ENCODE measurements around the gene SLC38A7. TPM values are rescaled to one million over a fixed set of nuclear protein-coding genes. Genes with fewer than 3 reads are reported as not detected.

SLC38A7 gene
- polyA plus RNA-seq, 3 donors: 5.1 to 23.4 (median 7.4) TPM

GRCh38 chr16:58670177-58670576 lies 14.4 kb downstream of the SLC38A7 start:
- H3K36me3 ChIP-seq (replicated peaks in 1 of 2; ENCODE audit: control insufficient read depth in 1 of 2, insufficient read depth in 2 of 2, low read length in 2 of 2): peaks cover 26 to 62% of the 10 kb centered on the region in 2 donors
- H3K4me2 ChIP-seq (replicated peaks; ENCODE audit: extremely low read depth, low read length, poor library complexity, severe bottlenecking): no peak overlapping the region
- Mint-ChIP-seq H3K4me1 (no peaks in the 10 kb centered on the region), H3K9me3 (no peaks in the 10 kb centered on the region), H3K27ac (no peak overlapping the region), H3K4me3 (no peak overlapping the region), H3K36me3 (peaks cover 44 to 76% of the 10 kb centered on the region in 2 donors), H3K27me3 (ENCODE audit: low read depth in 3 of 3) (no peaks in the 10 kb centered on the region)
- no peak overlapping the region for H2AFZ ChIP-seq (ENCODE audit: insufficient read depth, low read depth, low read length, poor library complexity, severe bottlenecking)
- DNase-seq: no peak
- no peaks in the 10 kb centered on the region for H3K9me3 ChIP-seq (replicated peaks in 1 of 2; ENCODE audit: control insufficient read depth in 1 of 2, insufficient read depth in 1 of 2, low read length in 2 of 2)
- intact Hi-C loops (cut with micrococcal nuclease): no loop called here
- H3K79me2 ChIP-seq (ENCODE audit: insufficient read depth, low read length): no peaks in the 10 kb centered on the region
- TF ChIP-seq, protein P1, sequence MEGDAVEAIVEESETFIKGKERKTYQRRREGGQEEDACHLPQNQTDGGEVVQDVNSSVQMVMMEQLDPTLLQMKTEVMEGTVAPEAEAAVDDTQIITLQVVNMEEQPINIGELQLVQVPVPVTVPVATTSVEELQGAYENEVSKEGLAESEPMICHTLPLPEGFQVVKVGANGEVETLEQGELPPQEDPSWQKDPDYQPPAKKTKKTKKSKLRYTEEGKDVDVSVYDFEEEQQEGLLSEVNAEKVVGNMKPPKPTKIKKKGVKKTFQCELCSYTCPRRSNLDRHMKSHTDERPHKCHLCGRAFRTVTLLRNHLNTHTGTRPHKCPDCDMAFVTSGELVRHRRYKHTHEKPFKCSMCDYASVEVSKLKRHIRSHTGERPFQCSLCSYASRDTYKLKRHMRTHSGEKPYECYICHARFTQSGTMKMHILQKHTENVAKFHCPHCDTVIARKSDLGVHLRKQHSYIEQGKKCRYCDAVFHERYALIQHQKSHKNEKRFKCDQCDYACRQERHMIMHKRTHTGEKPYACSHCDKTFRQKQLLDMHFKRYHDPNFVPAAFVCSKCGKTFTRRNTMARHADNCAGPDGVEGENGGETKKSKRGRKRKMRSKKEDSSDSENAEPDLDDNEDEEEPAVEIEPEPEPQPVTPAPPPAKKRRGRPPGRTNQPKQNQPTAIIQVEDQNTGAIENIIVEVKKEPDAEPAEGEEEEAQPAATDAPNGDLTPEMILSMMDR (IDR thresholded peaks at IDR 0.05): no peak
- no peak overlapping the region for H3K9ac ChIP-seq (ENCODE audit: insufficient read depth, low read length, poor library complexity, severe bottlenecking)
- H3K27me3 ChIP-seq (ENCODE audit: control insufficient read depth in 2 of 2, insufficient read depth in 2 of 2, low read length in 2 of 2): no peaks in the 10 kb centered on the region
- H3K4me3 ChIP-seq (replicated peaks in 1 of 3; ENCODE audit: low read depth in 2 of 3, low read length in 3 of 3): no peak overlapping the region
- no peak overlapping the region for H3K27ac ChIP-seq (ENCODE audit: low read depth in 1 of 2, low read length in 2 of 2)
- H3K4me1 ChIP-seq (ENCODE audit: control insufficient read depth in 1 of 2, insufficient read depth in 2 of 2, low read length in 2 of 2): no peaks in the 10 kb centered on the region
- no peaks in the 10 kb centered on the region for H4K20me1 ChIP-seq (ENCODE audit: insufficient read depth, low read length)

DNA sequence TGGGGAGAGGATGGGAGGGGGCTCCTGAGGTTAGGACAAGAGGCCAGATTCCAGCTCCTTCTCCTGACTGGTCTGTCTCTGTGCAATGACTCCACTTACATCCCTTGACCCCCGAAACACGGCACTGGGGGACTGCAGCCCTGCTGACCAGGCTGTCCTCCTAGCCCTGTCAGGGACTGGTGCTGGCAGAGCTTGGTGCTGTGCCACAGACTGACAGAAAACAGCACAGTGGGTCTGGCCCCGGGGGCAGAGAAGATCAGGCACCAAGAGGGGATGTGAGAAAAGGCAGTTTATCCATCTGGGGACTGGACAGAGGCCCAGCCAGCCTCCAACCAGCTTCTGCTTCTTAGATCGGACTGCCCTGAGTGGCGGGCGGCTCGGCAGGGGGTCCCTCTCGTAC lies 19.4 kb downstream of the SLC38A7 start:
- Histone ChIP-seq H3K27ac (ENCODE audit: low read depth in 1 of 2, low read length in 2 of 2) (no peak overlapping the region), H3K9me3 (replicated peaks in 1 of 2; ENCODE audit: control insufficient read depth in 1 of 2, insufficient read depth in 1 of 2, low read length in 2 of 2) (no peaks in the 10 kb centered on the region), H3K9ac (ENCODE audit: insufficient read depth, low read length, poor library complexity, severe bottlenecking) (no peak overlapping the region), H3K27me3 (ENCODE audit: control insufficient read depth in 2 of 2, insufficient read depth in 2 of 2, low read length in 2 of 2) (no peaks in the 10 kb centered on the region), H4K20me1 (ENCODE audit: insufficient read depth, low read length) (no peaks in the 10 kb centered on the region), H3K36me3 (replicated peaks in 1 of 2; ENCODE audit: control insufficient read depth in 1 of 2, insufficient read depth in 2 of 2, low read length in 2 of 2) (peaks cover 12 to 23% of the 10 kb centered on the region in 2 donors), H3K4me2 (replicated peaks; ENCODE audit: extremely low read depth, low read length, poor library complexity, severe bottlenecking) (no peak overlapping the region), H3K4me1 (ENCODE audit: control insufficient read depth in 1 of 2, insufficient read depth in 2 of 2, low read length in 2 of 2) (no peaks in the 10 kb centered on the region), H3K4me3 (replicated peaks in 1 of 3; ENCODE audit: low read depth in 2 of 3, low read length in 3 of 3) (no peak overlapping the region), H2AFZ (ENCODE audit: insufficient read depth, low read depth, low read length, poor library complexity, severe bottlenecking) (no peak overlapping the region), H3K79me2 (ENCODE audit: insufficient read depth, low read length) (no peaks in the 10 kb centered on the region)
- Mint-ChIP-seq H3K27me3 (ENCODE audit: low read depth in 3 of 3) (peaks cover 0 to 3% (median 2%) of the 10 kb centered on the region in 3 donors), H3K4me3 (no peak overlapping the region), H3K27ac (no peak overlapping the region), H3K4me1 (no peaks in the 10 kb centered on the region), H3K36me3 (peaks cover 19 to 35% of the 10 kb centered on the region in 2 donors), H3K9me3 (no peaks in the 10 kb centered on the region)
- WGBS (ENCODE audit: insufficient coverage): 88% methylated on average over 4 of the region's 8 CpGs
- TF ChIP-seq, protein P1 (IDR thresholded peaks at IDR 0.05): no peak
- intact Hi-C loops (cut with micrococcal nuclease): loop anchor here in 1 of 2 donors (10.0 kb wide), 1 partner anchor 150 kb away; the partner anchor contains the start of gene SETD6
- DNase-seq: no peak

Measured in CD14-positive monocyte (primary cell).